Psoas muscle (tissue), 8 donors: ENCODE measurements around the gene PYGM. TPM values are rescaled to one million over a fixed set of nuclear protein-coding genes. Genes with fewer than 3 reads are reported as not detected.

Experiments used
- ATAC-seq, 4 donors: fragments of 200-7000 bp; cut with Tn5 transposase; one replicate each; pipeline ENCODE4 v1.9.1; 2020; ENCODE audit warnings: moderate library complexity in 3 of 4, mild to moderate bottlenecking in 2 of 4
- DNase-seq, 2 donors: peaks; one replicate each; pipeline ENCODE4 v3.0.0-alpha.2; 2020
- H3K27ac ChIP-seq: fragments of 200-600 bp; one replicate; pipeline ENCODE4 v1.8.0; 2022
- H3K27me3 ChIP-seq, 3 donors: fragments of 200-600 bp in 1 of 3; one replicate each; pipeline versions ENCODE4 v1.6.1 to v1.8.0; 2013 to 2022; ENCODE audit warnings: low read length in 2 of 3, mild to moderate bottlenecking in 2 of 3, moderate library complexity in 1 of 3; ENCODE audit not compliant: insufficient read depth in 3 of 3
- H3K36me3 ChIP-seq, 2 donors: fragments of 200-600 bp in 1 of 2; one replicate each; pipeline versions ENCODE4 v1.6.1 to v1.8.0; 2013 to 2022; ENCODE audit warnings: low read depth in 1 of 2, mild to moderate bottlenecking in 1 of 2, moderate library complexity in 1 of 2; ENCODE audit not compliant: insufficient read depth in 1 of 2
- H3K4me1 ChIP-seq: fragments of 200-600 bp; one replicate; pipeline ENCODE4 v1.8.0; 2022
- H3K4me3 ChIP-seq: fragments of 200-600 bp; one replicate; pipeline ENCODE4 v1.8.0; 2022; ENCODE audit warnings: mild to moderate bottlenecking
- H3K9me3 ChIP-seq: fragments of 200-600 bp; one replicate; pipeline ENCODE4 v1.8.0; 2022
- CTCF ChIP-seq: fragments of 200-600 bp; IDR thresholded peaks from one replicate; pipeline ENCODE4 v1.8.0; 2022; ENCODE audit warnings: antibody characterized with exemption
- WGBS, 3 donors: extraction: QIAGEN DNeasy Blood & Tissue Kit; methylation state at CpG; one replicate each; pipeline versions ENCODE4 v1.1.6 to v1.1.7; 2013; 5-methylcytosine and 5-hydroxymethylcytosine counted together
- intact Hi-C, 2 donors: fragments of 100-400 bp; cut with DNase I; formaldehyde crosslinking; loops; one replicate each; pipeline versions ENCODE4 v1.11.0 to v1.14.2; 2022
- polyA plus RNA-seq, 3 donors: library from polyadenylated mRNA; stranded (reverse); fragments of 200-250 nt; gene quantifications; one replicate each; pipeline ENCODE4 v1.2.3, GENCODE V29; 2013
- total RNA-seq, 4 donors: library from RNA; stranded (reverse); fragmentation: NEBNext Ultra II Directional in 2 of 4; extraction: Animal tissue kit (Norgen Biotek cat#: 25700) in 2 of 4; gene quantifications; one replicate each; pipeline versions ENCODE4 v1.2.1 to v1.2.4, GENCODE V29; 2021 to 2023
- donor health status: healthy with polysubstance abuse.
- donor health status: DM: no; HTN: no; CAD: no; lungs with moderate emphysema.
- donor health status: Bipolar disorder and iron deficiency.
- donor health status: healthy.
- donor health status: DM: yes; HTN: yes; CAD: no.
- donor health status: DM: no; HTN: no; CAD: no.
- donor health status: DM: no; HTN: no; CAD: no.
- donor health status: DM: yes; HTN: yes; CAD: no.

PYGM gene
- total and polyA plus RNA-seq, 7 donors, result 511 to 2,203 (median 1,729) TPM

GRCh38 chr11:64803158-64803845 lies 43.5 kb upstream of the PYGM start, which contains the start of gene MAP4K2:
MAP4K2 (minus strand) TSS chr11:64803214; CDS start chr11:64803149, 65 bp downstream.
- no peaks in the 10 kb centered on the region for H3K9me3 ChIP-seq
- peak; percentile 90 to 92 for DNase-seq
- TF ChIP-seq CTCF, result peak; percentile 38
- no peaks in the 10 kb centered on the region for H3K27me3 ChIP-seq
- peak within 1 kb of the TSS; percentile 67 for H3K27ac ChIP-seq
- H3K4me3 ChIP-seq, result peak within 1 kb of the TSS; percentile 66
- H3K4me1 ChIP-seq, result peaks cover 7% of the 10 kb centered on the region
- intact Hi-C loops, result no loop called here
- ATAC-seq, result peak; percentile 85 to 95 (median 93)
- 0 to 1% (median 0%) methylated on average over 36 to 58 of the region's 58 CpGs for WGBS, 3 donors
- peaks cover 0 to 45% of the 10 kb centered on the region in 2 donors for H3K36me3 ChIP-seq

- Histone ChIP-seq H3K36me3 (peaks cover 0 to 39% of the 10 kb centered on the region in 2 donors), H3K9me3 (no peaks in the 10 kb centered on the region), H3K4me3 (peak overlapping the region; percentile 66), H3K27me3 (no peaks in the 10 kb centered on the region), H3K27ac (peak overlapping the region; percentile 60), H3K4me1 (peaks cover 7% of the 10 kb centered on the region)
- DNase-seq (no peak), ATAC-seq (peak in 3 of 4 donors; percentile 1 to 8 (median 4))
- no peak for TF ChIP-seq CTCF
- WGBS, 3 donors, result 17 to 24% (median 19%) methylated on average over 34 to 54 of the region's 54 CpGs
- intact Hi-C loops, result no loop called here
Measured at GRCh38 chr11:64802370-64803157, 42.8 kb upstream of the PYGM start.

GRCh38 chr11:64801561-64802369 lies 42.0 kb upstream of the PYGM start:
- Histone ChIP-seq H3K27me3 (no peaks in the 10 kb centered on the region), H3K4me3 (peak overlapping the region; percentile 66), H3K36me3 (peaks cover 0 to 37% of the 10 kb centered on the region in 2 donors), H3K27ac (peak overlapping the region; percentile 60), H3K9me3 (no peaks in the 10 kb centered on the region), H3K4me1 (peaks cover 7% of the 10 kb centered on the region)
- WGBS, 3 donors, result 47 to 68% (median 57%) methylated on average over 10 to 13 of the region's 13 CpGs
- DNase-seq (no peak), ATAC-seq (no peak)
- no peak for TF ChIP-seq CTCF
- intact Hi-C loops, result no loop called here

GRCh38 chr11:64801158-64801464 lies 41.3 kb upstream of the PYGM start:
- peak overlapping the region; percentile 60 for H3K27ac ChIP-seq
- peaks cover 0 to 36% of the 10 kb centered on the region in 2 donors for H3K36me3 ChIP-seq
- ATAC-seq (no peak), DNase-seq (no peak)
- H3K9me3 ChIP-seq, result no peaks in the 10 kb centered on the region
- H3K4me1 ChIP-seq, result peaks cover 7% of the 10 kb centered on the region
- intact Hi-C loops, result no loop called here
- H3K4me3 ChIP-seq, result no peak overlapping the region
- H3K27me3 ChIP-seq, result no peaks in the 10 kb centered on the region
- 56 to 72% (median 60%) methylated on average over 9 of the region's 9 CpGs for WGBS, 3 donors
- TF ChIP-seq CTCF, result no peak
